Fibroblast of upper back skin (primary cell): ENCODE results near the gene THAP7.
"Not testable (repeated sequence)": the region's sequence is repeated elsewhere in the genome, so short reads cannot be mapped to it uniquely, and the experiment has no call there.

Experiments used
- DNase-seq: peaks from one replicate; pipeline ENCODE4 v3.0.0-alpha.2; 2013

Gene THAP7

GRCh38 chr22:20977019-20977418, 24.9 kb downstream of the THAP7 start:
- no peak for DNase-seq

GRCh38 chr22:20976291-20976877, 25.5 kb downstream of the THAP7 start:
- DNase-seq = no peak

GRCh38 chr22:20975541-20976290, 26.2 kb downstream of the THAP7 start:
- DNase-seq = no peak

- no peak for DNase-seq
Observed at GRCh38 chr22:20974336-20974955, 27.5 kb downstream of the THAP7 start.

- DNase-seq = no peak
Observed at GRCh38 chr22:20973634-20974286, 28.2 kb downstream of the THAP7 start.

- no peak for DNase-seq
Observed at GRCh38 chr22:20972933-20973577, 28.9 kb downstream of the THAP7 start.

- DNase-seq = not testable (repeated sequence)
Observed at GRCh38 chr22:20972014-20972694, 29.8 kb downstream of the THAP7 start.

GRCh38 chr22:20970939-20971657, 30.8 kb downstream of the THAP7 start:
- DNase-seq = no peak

GRCh38 chr22:20968281-20968977, 33.5 kb downstream of the THAP7 start:
- DNase-seq = no peak

GRCh38 chr22:20967697-20968211, 34.2 kb downstream of the THAP7 start:
- no peak for DNase-seq

GRCh38 chr22:20966883-20967696, 34.8 kb downstream of the THAP7 start, which contains the start of gene AIFM3:
TSS of gene AIFM3 (plus strand) at chr22:20967255. CDS start at chr22:20967945, 690 bp downstream.
- no peak for DNase-seq

- no peak for DNase-seq
Observed at GRCh38 chr22:20965888-20966855, 35.7 kb downstream of the THAP7 start.

- no peak for DNase-seq
Observed at GRCh38 chr22:20965104-20965887, 36.6 kb downstream of the THAP7 start.

GRCh38 chr22:20964799-20965103, 37.2 kb downstream of the THAP7 start:
- DNase-seq = no peak

GRCh38 chr22:20964090-20964798, 37.7 kb downstream of the THAP7 start:
- no peak for DNase-seq

- DNase-seq = no peak
Observed at GRCh38 chr22:20963201-20964052, 38.5 kb downstream of the THAP7 start.
